Skeletal muscle cell (primary cell): ENCODE data around the gene WFS1.
A peak's percentile ranks its signal among the peaks of the same experiment; 100 is the strongest.

ENCODE experiments used
- DNase-seq: peaks from one replicate; pipeline ENCODE4 v3.0.0-alpha.2; 2010; ENCODE audit warnings: low read depth
- H3K4me3 ChIP-seq: 2 replicates; pipeline ENCODE4 v1.5.1; 2011; ENCODE audit warnings: low read depth, mild to moderate bottlenecking, control low read depth, low read length, moderate library complexity

Gene WFS1

GRCh38 chr4:6292376-6293096 is 22.9 kb downstream of the WFS1 start:
- no peak overlapping the region for H3K4me3 ChIP-seq
- DNase-seq, result no peak

DNA sequence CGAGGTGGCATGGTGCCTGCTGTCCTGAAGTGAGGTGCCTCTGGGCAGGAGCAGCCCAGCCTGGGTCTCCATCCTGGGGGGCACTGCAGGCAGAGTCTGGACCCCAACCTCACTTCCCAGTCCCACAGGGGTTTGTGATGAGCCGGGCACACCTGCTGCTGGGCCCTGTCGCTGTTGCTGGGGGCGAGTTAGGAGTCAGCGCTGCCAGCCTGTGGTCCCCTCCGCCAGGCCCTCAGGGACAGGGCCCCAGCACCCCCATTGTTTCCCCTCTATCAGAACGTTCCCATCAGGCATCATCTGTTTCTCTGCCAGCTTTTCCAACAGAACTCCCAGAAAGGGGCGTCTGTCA is 23.4 kb downstream of the WFS1 start:
- no peak overlapping the region for H3K4me3 ChIP-seq
- no peak for DNase-seq

- DNase-seq, result no peak
- H3K4me3 ChIP-seq, result no peak overlapping the region
These were observed 24.0 kb downstream of the WFS1 start for GRCh38 chr4:6293661-6294060.

- H3K4me3 ChIP-seq, result no peak overlapping the region
- DNase-seq, result no peak
These were observed 25.2 kb downstream of the WFS1 start for GRCh38 chr4:6294705-6295421.

DNA sequence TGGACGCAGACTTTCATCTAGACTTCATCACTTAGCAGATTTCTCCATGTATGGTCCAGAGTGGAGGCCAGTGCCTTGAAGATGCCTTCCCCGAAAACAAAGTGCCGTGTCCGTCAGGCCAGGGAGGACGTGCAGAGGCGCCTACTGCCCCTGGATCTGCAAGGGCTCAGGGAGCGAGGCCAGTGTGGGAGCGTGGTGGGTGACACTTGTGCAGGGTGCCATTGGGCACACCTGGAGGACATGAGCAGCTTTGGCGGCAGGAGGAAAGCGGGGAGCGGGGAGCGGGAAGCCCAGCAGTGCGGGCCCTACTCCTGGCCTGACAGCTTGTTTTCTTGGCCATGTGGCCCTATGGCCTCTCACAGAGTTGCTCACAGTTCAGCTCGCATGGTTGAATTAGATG is 25.8 kb downstream of the WFS1 start:
- DNase-seq, result no peak

DNA sequence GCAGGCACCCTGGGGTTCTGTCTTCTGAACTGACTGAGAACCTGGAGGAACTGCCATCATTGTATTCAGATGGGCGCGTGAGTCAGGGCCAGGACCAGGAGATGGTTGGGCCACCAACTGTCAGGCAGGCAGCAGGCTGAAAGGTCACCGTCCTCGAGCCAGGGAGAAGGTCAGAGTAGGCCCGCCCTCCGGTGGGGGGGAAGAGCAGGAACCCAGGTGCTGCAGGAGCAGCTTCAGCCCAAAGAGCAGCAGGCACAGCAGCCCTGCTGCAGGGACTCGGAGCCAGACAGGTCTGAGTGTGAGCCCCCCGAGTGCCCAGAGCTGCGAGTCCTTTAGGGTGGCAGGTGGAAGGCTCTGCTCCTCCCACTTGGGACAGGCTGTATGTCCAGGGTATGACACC is 26.4 kb downstream of the WFS1 start:
- H3K4me3 ChIP-seq, result no peak overlapping the region
- no peak for DNase-seq

More for the DNA sequence above, 25.8 kb downstream of the WFS1 start:
- H3K4me3 ChIP-seq, result no peak overlapping the region

- no peak for DNase-seq
- H3K4me3 ChIP-seq, result no peak overlapping the region
These were observed 27.7 kb downstream of the WFS1 start for GRCh38 chr4:6297266-6297815.

DNA sequence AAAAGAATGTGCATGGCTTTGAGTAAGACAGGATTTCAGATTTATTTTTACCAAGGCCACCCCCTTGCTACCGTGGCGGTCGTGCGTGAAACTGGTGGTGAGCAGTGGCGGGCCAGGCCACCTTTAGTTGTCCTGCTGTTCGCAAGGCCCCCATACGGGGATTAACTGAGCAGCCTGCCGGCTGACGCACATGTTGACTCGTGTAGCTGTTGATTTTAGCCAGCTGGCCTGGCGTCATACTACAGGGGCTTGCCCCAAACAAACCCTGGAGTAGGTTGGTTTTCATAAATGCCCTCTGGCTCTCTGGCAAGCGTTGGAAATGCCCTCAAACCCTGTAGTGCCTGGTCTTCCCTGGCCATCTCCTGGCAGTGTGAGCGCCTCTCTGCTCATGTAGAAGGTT is 28.4 kb downstream of the WFS1 start:
- H3K4me3 ChIP-seq, result no peak overlapping the region
- DNase-seq, result no peak

DNA sequence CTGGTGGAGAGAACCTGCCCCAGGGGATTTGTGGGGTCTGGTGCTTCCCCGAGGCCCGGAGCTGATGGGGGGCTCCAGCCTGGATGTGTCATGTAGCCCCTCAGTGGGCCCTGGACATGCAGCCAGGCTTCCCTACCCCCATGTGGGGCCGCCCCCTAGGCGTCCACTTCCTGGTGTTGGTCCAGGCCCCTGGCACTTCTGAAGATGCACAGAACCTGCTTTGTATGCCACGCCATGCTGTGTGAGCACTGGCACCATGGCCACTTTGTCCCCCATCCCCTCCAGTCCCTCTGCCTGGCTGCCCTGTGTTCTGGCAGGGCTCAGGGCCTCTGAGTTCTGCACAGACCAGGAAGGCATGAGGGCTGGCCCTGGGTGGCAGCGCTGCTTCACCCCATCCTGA is 29.2 kb downstream of the WFS1 start:
- no peak overlapping the region for H3K4me3 ChIP-seq
- no peak for DNase-seq

DNA sequence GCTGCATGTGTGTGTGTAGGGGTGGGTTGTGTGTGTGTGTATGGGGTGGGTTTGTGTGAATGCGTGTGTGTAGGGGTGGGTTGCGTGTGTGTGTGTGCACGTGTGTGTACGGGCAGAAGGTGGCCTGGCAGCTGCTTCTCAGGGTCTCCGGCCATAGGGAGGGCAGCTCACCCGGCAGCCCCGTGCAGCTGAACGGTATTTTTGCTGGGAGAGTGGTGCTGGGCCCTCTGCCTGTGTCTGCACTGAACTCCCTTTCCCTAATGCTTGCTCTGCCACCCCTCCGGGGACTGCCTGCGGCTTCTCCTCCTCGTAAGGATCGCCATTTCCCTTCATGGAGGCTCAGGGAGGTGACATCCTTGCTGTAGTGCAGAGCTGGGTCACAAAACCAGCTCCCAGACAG is 30.2 kb downstream of the WFS1 start:
- DNase-seq, result no peak
- H3K4me3 ChIP-seq, result no peak overlapping the region

- no peak overlapping the region for H3K4me3 ChIP-seq
- DNase-seq, result no peak
These were observed 30.7 kb downstream of the WFS1 start for GRCh38 chr4:6300359-6300758.

- H3K4me3 ChIP-seq, result no peak overlapping the region
- no peak for DNase-seq
These were observed 31.5 kb downstream of the WFS1 start for GRCh38 chr4:6301051-6301731.

GRCh38 chr4:6301732-6302442 is 32.2 kb downstream of the WFS1 start:
- no peak overlapping the region for H3K4me3 ChIP-seq
- DNase-seq, result no peak

GRCh38 chr4:6302869-6303268 is 33.2 kb downstream of the WFS1 start:
- no peak for DNase-seq
- H3K4me3 ChIP-seq, result no peak overlapping the region

DNA sequence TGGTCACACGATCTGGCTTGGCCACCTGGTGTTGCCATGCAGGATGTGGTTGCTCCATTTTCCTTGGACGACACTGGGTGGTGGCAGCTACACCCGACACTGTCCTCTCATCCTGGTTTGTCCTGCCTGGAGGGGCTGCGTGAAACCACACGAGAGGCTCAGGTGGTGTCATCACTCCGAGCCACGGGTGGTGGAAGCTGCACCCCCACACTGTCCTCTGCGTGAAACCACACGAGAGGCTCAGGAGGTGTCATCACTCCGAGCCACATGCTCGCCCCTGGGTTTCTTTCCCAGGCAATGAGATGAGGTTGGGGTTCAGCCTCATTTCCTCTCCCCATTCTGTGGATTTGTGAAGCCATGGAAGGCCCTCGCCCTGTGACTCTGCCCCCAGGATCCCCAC is 34.3 kb downstream of the WFS1 start:
- H3K4me3 ChIP-seq, result no peak overlapping the region
- DNase-seq, result no peak

DNA sequence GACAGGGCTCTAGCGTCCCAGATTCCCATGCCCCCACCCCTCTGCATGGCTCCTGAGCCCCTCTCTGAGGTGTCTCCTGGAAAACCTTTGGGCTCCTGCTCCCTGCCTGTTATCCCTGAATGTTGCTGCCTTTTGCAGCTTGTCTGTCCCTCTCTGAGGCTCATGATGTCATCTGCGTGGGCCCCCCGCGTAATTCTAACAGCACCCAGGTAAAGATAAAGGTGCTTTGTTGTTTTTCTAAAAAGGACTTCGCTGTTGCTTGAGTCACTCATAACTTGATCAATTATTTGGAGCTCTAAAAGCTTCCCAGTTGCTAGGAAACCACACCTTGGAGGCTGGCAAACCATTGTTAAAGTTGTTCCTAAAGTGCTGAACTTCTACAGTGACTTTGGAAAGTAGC is 36.6 kb downstream of the WFS1 start:
- no peak for DNase-seq
- H3K4me3 ChIP-seq, result no peak overlapping the region

DNA sequence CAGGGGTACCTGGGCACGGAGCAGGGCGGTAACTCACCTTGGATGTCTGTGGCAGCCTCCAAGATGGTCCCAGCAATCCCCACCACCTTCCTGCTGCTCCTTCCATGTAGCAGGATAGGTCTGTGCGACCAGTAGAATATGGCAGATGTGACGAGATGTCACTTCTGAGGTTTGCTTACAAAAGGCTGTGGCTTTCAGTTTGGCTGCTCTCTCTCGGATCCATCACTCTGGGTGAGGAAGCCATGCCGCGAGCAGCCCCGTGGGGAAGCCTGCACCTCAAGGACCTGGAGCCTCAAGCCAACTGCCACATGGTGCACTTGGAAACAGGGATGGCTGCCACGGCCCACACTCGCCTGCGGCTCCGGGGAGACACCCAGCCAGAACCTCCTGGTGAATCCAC is 37.6 kb downstream of the WFS1 start:
- H3K4me3 ChIP-seq, result no peak overlapping the region
- DNase-seq, result no peak

DNA sequence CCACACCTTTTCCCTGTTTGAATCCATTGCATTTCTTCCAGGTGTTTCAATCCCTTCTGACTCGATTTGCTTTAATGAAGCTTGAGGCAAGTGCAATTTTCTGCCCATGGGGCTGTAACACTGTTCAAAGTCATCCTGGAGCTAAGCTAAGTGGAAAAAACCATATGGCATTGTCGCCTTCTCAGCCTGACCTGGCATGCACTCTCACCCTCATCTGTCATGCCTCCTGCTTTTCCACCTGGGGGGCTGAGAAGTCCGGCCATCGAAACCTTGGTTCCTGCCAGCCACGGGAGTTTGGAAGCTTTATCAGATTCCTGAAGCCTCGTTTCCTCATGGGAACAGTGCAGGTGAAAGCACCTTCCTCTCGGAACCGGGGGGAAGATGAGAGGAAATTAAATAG is 38.2 kb downstream of the WFS1 start:
- no peak overlapping the region for H3K4me3 ChIP-seq
- no peak for DNase-seq

- H3K4me3 ChIP-seq, result peak overlapping the region; percentile 45
- no peak for DNase-seq
These were observed 39.4 kb downstream of the WFS1 start for GRCh38 chr4:6308899-6309643.
